Activated T-helper 9 cell treated with anti-CD3 and anti-CD28 coated beads, Interleukin-2, amount 50 U/mL, for 16 hours (primary cell): ENCODE results near the gene BAG5.
"Not testable (repeated sequence)": the region's sequence is repeated elsewhere in the genome, so short reads cannot be mapped to it uniquely, and the experiment has no call there.

ENCODE experiments used
- DNase-seq: peaks from one replicate; pipeline ENCODE4 v3.0.0-alpha.2; 2020; ENCODE audit warnings: low read depth

BAG5 gene

DNA sequence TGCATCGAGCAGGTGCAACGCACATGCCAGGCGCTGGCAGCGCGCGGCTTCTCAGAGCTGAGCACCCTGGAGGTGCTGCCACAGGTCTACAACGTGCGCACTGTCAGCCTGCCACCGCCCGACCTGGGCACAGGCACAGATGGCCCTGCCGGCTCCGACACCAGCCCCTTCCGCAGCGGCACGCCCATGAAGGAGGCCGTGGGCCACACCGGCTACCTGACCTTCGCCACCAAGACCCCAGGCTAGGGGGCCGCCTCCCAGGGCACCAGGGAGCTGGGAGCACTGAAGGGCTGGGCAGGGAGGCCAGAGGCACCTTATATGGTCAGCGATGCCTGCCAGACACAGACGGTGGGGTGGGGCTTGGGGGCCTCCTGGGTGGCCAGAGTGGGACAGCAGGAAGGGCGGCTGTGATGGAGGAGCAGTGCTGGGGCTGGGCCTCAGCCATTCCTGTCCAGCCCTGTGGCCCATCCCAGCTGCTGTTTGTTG, 27.8 kb downstream of the BAG5 start:
- DNase-seq = no peak

DNA sequence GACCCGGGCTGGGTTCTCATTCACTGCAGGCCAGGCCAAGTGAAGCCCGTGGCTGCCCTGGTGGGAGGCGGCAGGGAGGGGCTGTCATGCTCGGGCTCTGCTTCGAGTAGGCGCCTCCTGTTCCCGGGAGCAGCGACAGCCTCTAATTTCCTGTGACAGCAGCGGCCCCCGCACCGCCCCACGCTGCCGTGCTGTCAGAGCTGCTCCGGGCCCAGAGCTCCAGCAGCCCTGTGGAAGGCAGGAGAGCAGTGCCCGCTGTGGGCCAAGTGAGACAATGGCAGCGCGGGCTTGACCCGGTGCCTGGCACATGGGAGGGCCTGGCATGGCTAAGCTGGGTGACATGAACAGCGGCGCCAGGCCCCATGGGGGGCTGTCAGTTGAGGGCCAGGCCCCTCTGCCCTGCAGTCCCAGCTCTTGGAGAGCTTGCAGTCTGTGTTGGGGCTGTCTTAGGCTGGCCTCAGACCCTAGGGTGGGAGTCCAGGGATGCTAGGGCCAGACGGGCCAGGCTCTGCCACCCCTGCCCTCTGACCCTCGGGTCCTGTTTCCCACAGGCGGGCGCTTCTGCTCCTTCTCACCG, 28.4 kb downstream of the BAG5 start:
- no peak for DNase-seq

DNA sequence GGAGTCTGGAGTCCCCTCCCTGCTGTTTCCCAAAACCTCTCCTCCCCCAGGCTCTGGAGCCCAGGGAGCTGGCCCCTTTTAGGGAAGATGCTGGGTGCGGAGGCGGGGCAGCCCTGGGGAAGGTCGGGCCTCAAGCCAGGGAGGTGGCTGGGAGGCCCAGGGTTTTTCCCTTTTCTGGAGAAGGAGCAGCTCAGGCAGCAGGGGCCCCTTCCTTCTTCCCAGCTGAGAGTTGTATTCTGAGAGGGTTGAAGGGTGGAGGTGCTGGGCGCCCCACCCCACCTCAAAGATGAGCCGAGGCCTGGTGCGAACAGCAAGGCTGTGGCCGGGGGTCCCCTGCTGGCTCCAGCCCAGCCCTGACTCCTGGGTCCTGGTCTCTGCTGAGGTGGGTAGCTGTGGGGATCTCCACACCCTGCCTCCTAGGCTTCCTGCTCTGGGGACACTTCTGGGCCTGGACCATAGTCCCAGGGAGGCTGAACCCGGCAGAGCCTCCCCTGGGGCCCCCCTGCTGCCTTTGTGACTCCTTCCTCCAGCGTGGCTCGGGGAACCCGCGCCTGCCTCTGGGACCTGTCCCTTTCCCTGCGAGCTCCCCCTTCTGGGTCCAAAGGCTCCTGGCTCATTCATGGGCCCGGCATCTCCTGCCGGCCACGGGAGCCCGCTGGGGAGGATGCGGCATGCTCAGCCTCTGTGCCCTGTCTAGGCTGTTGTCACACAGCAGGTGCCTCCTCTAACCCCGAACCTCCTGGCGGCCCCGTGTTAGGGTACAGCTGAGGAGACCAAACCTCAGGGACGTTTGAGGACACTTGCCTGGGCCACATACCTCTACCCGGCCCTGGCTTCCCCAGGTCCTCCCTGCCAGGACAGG, 29.1 kb downstream of the BAG5 start:
- no peak for DNase-seq

DNA sequence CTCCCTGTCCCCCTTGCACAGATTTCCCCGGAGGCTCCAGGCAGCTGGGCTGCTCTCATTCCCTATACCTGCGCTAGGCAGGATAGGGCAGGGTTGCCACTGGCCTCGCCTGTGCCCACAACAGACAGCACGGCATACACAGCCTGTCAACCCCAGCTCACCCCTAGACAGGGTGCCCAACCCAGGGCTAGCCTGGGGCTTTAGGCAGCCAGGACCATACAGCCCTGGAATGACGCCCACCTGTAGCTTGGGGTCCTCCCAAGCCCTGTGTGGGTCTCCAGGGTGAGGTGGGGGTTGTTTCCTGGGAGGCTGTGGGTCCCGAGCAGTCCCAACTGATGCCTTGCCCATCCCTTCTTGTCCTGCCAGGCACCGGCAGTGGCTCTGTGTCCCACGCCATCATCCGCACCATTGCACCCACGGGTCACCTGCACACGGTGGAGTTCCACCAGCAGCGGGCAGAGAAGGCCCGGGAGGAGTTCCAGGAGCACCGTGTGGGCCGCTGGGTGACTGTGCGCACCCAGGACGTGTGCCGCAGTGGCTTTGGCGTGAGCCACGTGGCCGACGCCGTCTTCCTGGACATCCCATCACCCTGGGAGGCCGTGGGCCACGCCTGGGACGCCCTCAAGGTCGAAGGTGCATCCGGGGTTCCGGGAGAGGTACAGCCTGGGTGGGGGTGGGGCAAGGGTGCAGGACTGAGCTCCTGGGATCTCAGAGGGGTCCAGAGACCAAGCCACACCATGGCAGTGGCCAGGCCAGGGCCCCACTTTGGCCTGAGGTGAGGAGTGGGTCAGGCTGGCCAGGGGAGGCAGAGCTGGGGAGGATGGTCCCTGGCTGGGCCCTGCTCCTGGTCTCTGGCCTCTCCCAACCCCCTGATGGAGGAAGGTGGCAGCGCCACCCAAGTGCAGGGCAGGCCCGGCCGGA, 30.0 kb downstream of the BAG5 start:
- DNase-seq = no peak

DNA sequence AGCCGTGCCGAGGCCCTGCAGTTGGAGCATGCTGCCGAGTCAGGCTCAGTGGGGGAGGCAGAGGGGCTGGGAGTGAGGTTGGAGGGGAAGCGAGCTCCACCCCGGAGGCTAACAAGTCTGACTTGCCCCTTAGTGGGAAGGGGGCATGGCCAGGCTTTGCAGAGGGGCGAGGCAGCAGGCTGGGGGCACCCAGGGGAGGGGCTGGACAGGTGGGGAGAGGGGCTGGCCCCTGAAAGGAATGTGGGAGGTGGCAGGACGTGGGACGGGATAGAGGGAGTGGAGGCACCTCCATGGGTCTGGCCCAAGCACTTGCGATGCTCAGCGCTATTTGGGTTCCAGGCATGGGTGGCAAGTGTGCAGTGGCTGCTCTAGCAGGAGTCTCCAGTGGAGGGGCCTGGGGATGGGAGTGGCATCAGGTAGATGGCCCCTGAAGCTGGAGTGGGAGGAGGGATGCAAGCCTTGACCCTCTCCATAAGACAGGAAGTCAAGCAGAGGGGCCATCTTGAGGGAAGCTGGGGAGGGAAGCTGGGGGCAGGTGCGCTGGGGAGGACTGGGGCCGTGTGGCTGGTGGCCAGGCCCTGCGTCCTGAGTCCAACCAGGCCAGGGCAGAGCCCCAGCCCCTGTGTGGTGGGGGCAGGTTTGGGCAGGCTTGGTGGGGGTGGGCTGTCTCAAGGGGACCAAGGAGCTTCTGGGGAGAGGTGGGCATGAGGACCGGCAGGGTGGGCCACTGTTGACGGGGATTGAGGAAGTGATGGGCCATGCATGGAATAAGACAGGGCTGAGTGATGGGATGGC, 30.8 kb downstream of the BAG5 start:
- no peak for DNase-seq

DNA sequence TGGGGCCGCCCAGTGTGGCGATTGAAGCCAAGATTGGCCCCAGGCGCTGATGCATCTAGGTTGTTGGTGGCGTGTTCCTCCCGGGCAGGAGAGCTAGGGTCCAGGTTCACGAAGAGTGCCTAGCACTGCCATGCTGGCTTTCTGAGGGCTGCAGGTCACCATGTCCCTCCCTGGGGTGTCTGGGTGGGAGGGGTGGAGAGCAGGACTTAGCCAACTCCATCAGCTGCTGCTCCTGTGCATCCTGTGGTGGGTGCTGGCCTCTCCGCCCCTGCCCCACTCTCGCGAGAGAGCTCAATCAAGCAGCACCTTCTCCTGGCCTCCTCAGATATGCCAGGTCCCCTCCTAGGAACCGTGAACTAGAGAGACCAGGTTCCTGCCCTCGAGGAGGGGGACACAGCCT, 31.6 kb downstream of the BAG5 start:
- no peak for DNase-seq

DNA sequence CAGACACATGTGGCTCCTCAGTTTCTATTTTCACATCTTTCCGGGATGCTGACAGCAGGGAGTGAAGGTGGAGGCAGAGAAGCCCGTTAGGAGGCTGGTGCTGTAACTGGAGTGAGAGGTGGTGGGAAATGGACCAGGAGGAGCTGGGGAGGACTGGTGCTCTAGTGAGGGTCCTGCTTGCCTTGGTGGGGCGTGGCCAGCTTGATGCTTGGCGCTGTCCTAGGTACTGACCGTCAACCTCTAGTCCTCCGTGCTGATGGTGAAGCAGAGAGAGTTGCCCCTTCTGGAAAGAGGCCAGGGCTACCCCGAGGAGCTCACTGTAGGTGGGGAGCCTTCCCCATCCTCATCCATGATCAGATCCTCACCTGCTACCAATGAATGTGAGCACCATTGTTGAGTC, 32.1 kb downstream of the BAG5 start:
- DNase-seq = no peak

DNA sequence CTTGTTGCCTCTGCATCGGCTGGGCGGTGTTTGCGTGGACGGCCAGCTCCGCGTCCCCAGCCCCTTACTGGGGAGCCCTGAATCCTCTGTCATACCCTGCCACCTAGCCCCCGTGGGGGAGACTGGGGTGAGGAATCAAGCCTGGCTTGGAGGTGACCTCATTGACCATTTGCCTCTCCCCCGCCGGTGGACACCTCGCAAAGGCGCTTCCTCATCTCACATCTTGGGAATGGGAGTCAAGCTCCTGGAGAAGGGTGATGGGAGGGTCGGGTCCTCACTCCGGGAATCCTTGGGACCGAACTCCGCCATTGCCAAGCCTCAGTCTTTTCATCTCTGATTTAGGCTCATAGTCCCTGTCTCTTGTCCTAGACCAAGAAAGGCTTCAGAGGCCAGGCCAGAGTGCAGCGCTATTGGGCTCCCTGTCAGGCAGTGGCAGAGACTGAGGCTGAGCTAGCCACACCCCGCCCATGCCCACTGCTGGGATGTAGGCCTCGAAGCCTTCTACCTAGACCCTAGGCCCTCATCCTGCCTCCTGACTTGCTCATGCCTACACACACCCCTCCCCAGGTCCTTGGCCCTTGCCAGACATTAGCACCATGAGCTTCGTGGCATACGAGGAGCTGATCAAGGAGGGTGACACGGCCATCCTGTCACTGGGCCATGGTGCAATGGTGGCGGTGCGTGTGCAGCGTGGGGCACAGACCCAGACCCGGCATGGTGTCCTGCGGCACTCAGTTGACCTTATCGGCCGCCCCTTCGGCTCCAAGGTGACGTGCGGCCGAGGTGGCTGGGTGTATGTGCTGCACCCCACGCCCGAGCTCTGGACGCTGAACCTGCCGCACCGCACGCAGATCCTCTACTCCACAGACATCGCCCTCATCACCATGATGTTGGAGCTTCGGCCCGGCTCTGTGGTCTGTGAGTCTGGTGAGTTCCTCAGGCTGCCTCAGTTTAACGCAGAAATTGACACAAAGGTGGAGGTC, 32.8 kb downstream of the BAG5 start:
- no peak for DNase-seq

DNA sequence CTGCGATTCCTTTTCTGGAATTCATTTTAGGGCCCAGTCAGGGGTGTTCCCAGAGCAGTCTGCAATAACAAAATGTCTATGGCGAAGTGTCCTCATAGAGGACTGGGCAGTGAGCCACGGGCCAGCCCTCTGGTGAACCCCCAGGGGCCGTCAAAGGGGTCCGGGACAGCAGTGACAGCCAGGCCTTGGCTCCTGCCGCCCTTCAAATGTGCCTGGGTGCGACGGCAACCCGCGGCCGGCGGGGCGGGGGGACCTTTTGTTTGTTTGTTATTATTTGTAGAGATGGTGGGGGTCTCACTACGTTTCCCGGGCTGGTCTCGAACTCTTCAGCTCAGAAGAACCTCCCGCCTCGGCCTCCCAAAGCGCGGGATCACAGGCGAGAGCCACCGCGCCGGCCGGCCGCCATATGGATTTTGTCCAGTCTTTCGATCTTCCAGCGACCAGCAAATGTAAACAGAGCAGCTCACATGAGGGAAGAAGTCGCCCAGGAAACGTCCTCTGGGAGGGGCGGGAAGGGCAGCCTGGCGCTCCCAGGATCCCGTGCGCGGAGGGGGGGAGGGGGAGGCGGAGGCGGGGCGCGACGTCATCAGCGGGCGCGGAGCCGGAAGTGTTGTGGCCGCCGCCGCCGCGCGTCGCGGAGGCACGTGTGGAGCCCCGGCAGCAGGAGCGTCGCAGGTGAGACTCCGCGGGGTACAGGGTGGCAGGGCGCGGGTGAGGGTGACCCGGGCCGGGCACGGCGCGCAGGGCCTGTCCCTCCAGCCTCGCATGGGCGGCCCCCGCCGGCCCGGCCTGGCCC, 33.7 kb downstream of the BAG5 start, which contains the start of gene TRMT61A:
Gene TRMT61A (plus strand): TSS at position 610 of the 796 bp plus-strand sequence. CDS start 783 bp downstream, outside the sequence.
- peak; percentile 69 for DNase-seq

DNA sequence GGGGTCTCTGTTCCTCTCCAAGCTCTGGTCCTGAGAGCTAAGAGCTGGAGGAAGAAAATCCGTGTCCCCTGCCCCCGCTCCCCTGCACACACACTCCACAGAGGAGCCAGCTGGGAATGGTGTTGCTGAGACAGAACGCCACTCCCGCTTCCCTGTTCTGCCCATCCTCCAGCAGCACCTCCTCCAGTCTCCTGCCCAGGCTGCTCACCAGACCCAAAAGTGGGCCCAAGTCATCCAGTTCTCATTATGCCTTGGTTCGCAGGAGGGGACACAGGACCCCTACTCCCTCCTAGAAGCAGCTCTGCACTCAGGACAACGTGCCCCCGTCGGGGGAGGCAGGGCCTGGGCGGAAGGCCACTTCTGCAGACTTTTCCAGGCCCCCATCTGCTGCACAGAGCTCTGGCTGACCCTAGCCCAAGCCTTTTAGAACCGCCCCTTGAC, 34.3 kb downstream of the BAG5 start:
- no peak for DNase-seq

DNA sequence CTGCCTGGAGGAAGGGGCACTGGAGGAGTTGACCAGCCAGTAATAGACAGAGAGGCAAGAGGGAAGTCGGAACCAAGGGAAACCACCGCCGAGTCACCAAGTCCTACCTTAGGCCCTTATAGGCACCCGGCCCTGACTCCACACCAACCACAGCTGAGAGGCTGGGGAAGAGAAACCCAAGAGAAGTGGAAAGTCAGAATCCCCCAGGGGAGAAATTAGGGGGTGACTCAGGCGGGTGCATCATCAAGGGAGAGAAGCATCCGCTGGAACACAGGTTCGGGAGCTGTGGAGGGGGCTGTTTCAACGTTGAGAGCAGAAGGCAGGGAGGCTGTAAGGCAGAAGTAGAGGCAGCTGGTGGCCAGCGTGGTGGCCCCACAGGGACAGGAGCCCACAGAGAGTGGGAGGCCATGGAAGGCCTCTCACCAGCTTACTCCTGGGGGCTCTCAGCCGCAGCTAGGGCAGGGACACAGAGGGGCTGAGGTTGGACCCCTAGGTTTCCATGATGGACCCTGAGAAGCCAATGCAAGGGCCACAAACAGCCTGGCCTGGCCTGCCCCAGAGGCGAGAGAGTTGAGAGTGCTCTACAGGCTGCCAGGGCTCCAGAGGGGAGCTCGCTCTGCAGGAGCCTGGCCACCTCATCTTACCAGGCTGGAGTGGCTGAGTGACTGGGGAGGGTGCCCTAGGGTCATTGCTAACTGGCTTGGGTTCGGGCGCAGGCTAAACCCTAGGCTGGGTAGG, 34.9 kb downstream of the BAG5 start:
- no peak for DNase-seq

DNA sequence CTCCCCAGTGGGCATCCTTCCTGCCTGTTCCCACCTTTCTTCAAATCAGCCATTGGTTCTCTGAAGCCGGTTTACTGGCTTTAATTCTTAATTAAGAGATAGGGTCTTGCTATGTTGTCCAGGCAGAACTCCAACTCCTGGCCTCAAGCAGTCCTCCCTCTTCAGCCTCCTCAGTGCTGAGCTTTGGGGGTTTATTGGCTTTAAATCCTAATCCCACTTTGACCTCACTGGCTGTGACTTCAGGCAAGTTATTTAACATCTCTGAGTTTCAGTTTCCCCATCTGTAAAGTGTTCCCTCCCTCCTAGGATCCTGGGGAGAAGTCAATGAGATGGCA, 35.6 kb downstream of the BAG5 start:
- no peak for DNase-seq

DNA sequence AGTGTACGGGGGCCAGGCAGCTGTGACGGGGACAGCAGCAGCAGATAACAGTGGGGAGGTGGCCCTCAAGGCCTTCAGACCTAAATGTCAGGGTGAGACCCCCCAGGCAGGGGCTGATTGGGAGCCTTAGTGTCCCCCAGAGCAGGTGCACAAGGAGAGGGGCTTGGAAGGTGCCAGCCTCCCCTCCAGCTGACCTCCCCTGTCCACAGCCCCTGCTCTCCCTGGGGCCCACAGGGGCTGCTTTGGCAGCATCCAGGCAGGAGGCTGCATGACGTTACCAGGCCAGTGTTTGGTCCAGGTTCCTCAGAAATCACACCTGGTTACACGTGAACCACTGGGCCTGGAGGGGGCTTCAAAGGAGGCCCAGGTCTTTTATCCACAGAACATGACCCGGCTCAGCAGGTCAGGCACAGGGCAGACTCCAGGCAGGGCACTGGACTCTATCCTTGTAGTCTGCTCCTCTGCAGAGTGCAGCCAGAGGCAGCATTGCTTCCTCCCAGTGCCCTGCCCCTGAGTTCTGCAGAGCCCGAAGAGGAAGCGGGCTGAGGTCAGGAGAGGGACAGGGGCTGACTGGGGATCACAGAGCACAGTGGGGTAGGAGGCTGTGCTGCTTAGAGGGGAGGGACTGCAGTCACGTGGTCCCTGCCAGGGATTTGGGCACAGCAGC, 36.1 kb downstream of the BAG5 start:
- DNase-seq = no peak

DNA sequence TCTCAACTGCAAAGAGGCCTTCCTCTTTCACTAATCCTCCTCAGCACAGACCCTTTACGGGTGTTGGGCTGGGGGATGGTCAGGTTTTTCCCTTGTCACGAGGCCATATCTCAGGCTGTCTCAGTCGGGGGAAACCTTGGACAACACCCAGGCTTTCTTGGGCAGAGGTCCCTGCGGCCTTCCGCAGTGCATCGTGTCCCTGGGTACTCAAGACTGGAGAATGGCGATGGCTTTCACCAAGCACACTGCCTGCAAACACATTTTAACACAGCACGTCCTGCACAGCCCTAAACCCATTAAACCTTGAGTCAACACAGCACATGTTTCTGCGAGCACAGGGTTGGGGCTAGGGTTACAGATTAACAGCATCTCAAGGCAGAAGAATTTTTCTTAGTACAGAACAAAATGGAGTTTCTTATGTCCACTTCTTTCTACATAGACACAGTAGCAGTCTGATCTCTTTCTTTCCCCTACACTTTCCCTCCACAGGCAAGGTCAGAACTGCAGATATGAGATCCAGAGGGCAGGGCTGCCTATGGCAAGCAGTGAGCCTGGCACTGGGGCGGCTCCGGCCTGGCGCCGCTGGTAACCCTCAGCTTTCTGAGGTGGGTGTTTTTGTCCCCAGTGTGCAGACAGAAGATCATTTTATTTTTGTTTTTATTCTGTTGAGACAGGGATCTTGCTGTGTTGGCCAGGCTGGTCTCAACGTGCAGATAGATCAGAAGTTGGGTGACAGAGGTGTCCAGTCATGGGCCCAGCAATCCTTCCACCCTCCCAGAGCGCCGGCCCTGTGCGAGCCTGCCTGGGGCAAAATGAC, 36.8 kb downstream of the BAG5 start:
- DNase-seq = not testable (repeated sequence)

DNA sequence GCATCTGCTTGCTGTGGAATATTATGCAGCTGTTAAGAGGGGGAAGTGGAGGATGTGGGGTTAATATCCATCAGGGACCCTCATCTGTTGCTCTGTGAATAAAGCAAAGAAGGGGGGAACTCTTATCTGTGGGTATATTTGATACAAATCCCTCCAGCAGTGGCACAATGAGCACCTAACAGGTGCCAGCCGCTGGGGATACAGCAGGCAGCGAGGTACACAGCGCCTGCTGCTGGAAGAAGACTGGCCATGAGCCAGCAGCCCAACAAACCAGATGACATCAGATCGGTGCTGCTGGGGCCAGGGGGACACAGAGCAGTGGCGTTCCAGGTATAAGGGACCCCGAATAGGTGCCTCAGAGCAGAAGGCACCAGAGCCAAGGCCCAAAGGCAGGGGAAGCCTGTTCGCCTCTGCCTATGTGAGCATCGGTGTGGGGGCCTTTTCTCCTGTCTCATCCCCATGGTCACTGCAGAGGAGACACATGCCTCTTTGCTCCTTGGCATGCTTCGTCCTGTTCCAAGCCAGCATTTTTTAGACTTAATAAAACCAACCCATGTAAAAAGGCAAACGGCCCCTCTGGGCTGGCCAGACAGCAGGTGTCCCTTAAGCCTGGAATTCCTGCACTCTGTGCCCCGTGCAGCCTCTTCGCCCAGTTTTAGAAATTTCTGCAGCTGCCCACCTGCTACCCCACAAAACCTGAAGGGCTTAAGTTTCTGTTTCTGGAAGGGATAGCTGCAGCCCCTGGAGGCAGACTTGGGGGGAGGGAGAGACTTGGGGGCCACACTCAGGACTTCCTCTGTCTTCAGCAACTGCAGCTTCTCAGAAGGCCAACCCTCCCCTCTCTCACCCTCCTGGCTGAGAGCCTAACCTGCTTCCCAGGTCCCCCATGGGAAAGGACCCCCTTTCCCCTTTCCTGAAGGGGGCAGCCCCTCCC, 38.2 kb downstream of the BAG5 start:
- no peak for DNase-seq

DNA sequence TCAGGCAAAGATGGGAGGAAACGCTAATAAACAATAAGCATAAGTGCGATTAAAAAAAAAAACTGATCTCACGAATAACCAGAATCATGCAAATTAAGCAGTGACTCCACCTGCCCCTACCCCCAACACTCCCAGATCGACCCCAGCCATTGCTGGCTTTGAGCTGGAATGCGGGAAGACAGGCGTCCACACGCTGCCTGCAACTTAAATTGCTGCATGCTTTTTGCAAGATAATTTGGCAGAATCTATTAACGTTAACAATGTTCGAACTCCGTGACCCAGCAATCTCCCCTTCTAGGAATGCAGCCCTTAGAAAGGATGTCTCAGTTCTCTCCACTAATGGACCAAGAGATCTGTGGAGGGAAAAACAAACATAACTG, 38.9 kb downstream of the BAG5 start:
- DNase-seq = no peak
